WTC11 (cell line): ENCODE measurements around the gene MACO1. TPM values are rescaled to one million over a fixed set of nuclear protein-coding genes. Genes with fewer than 3 reads are reported as not detected.
A peak's percentile ranks its signal among the peaks of the same experiment; 100 is the strongest.

Experiments used
- ATAC-seq: fragments of 200-7000 bp; cut with Tn5 transposase; 2 replicates; pipeline ENCODE4 v1.10.0; 2021; ENCODE audit warnings: mild to moderate bottlenecking, moderate library complexity
- CTCF ChIA-PET: fragments of 300-600 bp; sonication (Branson Sonifier 250); formaldehyde crosslinking; loops from one replicate; lab custom pipeline; 2021; ENCODE audit warnings: antibody characterized with exemption; lab: Charles Lee
- POLR2A ChIA-PET: fragments of 350-600 bp; sonication (Branson Sonifier 250); formaldehyde crosslinking; loops from one replicate; lab custom pipeline; 2021; ENCODE audit warnings: antibody characterized with exemption; lab: Charles Lee
- DNase-seq: peaks from one replicate; pipeline ENCODE4 v3.0.0; 2021; ENCODE audit warnings: low spot score
- H3K27ac Mint-ChIP-seq: 2 replicates; pipeline ENCODE4 v1.8.0; 2021; ENCODE audit warnings: mixed read lengths
- H3K27me3 Mint-ChIP-seq: 2 replicates; pipeline ENCODE4 v1.8.0; 2021; ENCODE audit warnings: low read depth, mild to moderate bottlenecking, moderate library complexity, mixed read lengths
- H3K36me3 Mint-ChIP-seq: 2 replicates; pipeline ENCODE4 v1.8.0; 2021; ENCODE audit warnings: mixed read lengths
- H3K4me1 Mint-ChIP-seq: 2 replicates; pipeline ENCODE4 v1.8.0; 2022; ENCODE audit warnings: mixed read lengths
- H3K4me3 Mint-ChIP-seq: 2 replicates; pipeline ENCODE4 v1.8.0; 2021; ENCODE audit warnings: mild to moderate bottlenecking, moderate library complexity, mixed read lengths
- H3K9me3 Mint-ChIP-seq: 2 replicates; pipeline ENCODE4 v1.8.0; 2021; ENCODE audit warnings: mixed read lengths
- AFF4 ChIP-seq: sonication (generic); formaldehyde crosslinking; IDR thresholded peaks from 2 replicates; pipeline ENCODE4 v1.8.1; 2023; ENCODE audit warnings: mild to moderate bottlenecking, missing genetic modification reagents, borderline replicate concordance
- CTCF ChIP-seq: fragments of 200-600 bp; IDR thresholded peaks from 2 replicates; pipeline ENCODE4 v1.8.0; 2022; ENCODE audit warnings: antibody characterized with exemption
- ELF4 ChIP-seq: sonication (generic); formaldehyde crosslinking; IDR thresholded peaks from 2 replicates; pipeline ENCODE4 v1.8.1; 2022; ENCODE audit warnings: low read depth, mild to moderate bottlenecking, moderate library complexity, missing genetic modification reagents
- ETV6 ChIP-seq: sonication (generic); formaldehyde crosslinking; IDR thresholded peaks from 2 replicates; pipeline ENCODE4 v1.8.1; 2022; ENCODE audit warnings: mild to moderate bottlenecking, missing genetic modification reagents
- FOXP1 ChIP-seq: sonication (generic); formaldehyde crosslinking; IDR thresholded peaks from 2 replicates; pipeline ENCODE4 v1.8.0; 2022; ENCODE audit warnings: missing genetic modification reagents, mild to moderate bottlenecking, moderate library complexity, borderline replicate concordance
- GABPB1 ChIP-seq: sonication (generic); formaldehyde crosslinking; IDR thresholded peaks from 2 replicates; pipeline ENCODE4 v1.8.1; 2023; ENCODE audit warnings: mild to moderate bottlenecking, missing genetic modification reagents
- GRHL2 ChIP-seq: fragments of 250-450 bp; sonication (Bioruptor Pico); IDR thresholded peaks from 2 replicates; pipeline ENCODE4 v1.8.0; 2022; ENCODE audit warnings: mild to moderate bottlenecking, moderate library complexity; ENCODE audit not compliant: insufficient replicate concordance, severe bottlenecking
- JUN ChIP-seq: sonication (generic); formaldehyde crosslinking; IDR thresholded peaks from 2 replicates; pipeline ENCODE4 v1.8.0; 2023; ENCODE audit warnings: mild to moderate bottlenecking, missing genetic modification reagents
- NFYB ChIP-seq: sonication (generic); formaldehyde crosslinking; conservative IDR thresholded peaks from 2 replicates; pipeline ENCODE4 v1.8.0; 2022; ENCODE audit warnings: low read depth, missing genetic modification reagents
- PRDM15 ChIP-seq: sonication (generic); formaldehyde crosslinking; IDR thresholded peaks from 2 replicates; pipeline ENCODE4 v1.8.0; 2022; ENCODE audit warnings: missing genetic modification reagents
- RELA ChIP-seq: sonication (generic); formaldehyde crosslinking; IDR thresholded peaks from 2 replicates; pipeline ENCODE4 v1.8.1; 2022; ENCODE audit warnings: missing genetic modification reagents, mild to moderate bottlenecking, borderline replicate concordance
- SOX15 ChIP-seq: fragments of 250-450 bp; sonication (Bioruptor Pico); IDR thresholded peaks from 2 replicates; pipeline ENCODE4 v1.9.0; 2021; ENCODE audit warnings: mild to moderate bottlenecking
- SP1 ChIP-seq: sonication (generic); formaldehyde crosslinking; conservative IDR thresholded peaks from 2 replicates; pipeline ENCODE4 v1.8.1; 2022; ENCODE audit warnings: missing genetic modification reagents
- TEAD1 ChIP-seq: sonication (generic); formaldehyde crosslinking; IDR thresholded peaks from 2 replicates; pipeline ENCODE4 v1.8.0; 2022; ENCODE audit warnings: mild to moderate bottlenecking, missing genetic modification reagents
- TEAD4 ChIP-seq: sonication (generic); formaldehyde crosslinking; IDR thresholded peaks from 2 replicates; pipeline ENCODE4 v1.8.0; 2022; ENCODE audit warnings: mild to moderate bottlenecking, missing genetic modification reagents
- USF1 ChIP-seq: sonication (generic); formaldehyde crosslinking; IDR thresholded peaks from 2 replicates; pipeline ENCODE4 v1.8.0; 2022; ENCODE audit warnings: mild to moderate bottlenecking, missing genetic modification reagents
- ZNF232 ChIP-seq: sonication (generic); formaldehyde crosslinking; IDR thresholded peaks from 2 replicates; pipeline ENCODE4 v1.8.0; 2022; ENCODE audit warnings: mild to moderate bottlenecking, missing genetic modification reagents
- ZNF416 ChIP-seq: fragments of 250-450 bp; sonication (Bioruptor Pico); IDR thresholded peaks from 2 replicates; pipeline ENCODE4 v1.9.0; 2021; ENCODE audit warnings: mild to moderate bottlenecking, inconsistent platforms
- ZSCAN18 ChIP-seq: fragments of 250-450 bp; sonication (Bioruptor Pico); IDR thresholded peaks from 2 replicates; pipeline ENCODE4 v2.1.2; 2022; ENCODE audit warnings: mild to moderate bottlenecking, moderate library complexity
- total RNA-seq: library from RNA; stranded (reverse); gene quantifications from 3 replicates; pipeline ENCODE4 v1.2.3, GENCODE V29; 2021

The MACO1 gene
- total RNA-seq, 1 experiment from 2014 or later = 9.5 TPM

- Mint-ChIP-seq H3K4me1 (peaks cover 16% of the 10 kb centered on the region), H3K27me3 (peaks cover 16% of the 10 kb centered on the region), H3K4me3 (peak overlapping the region; percentile 74), H3K27ac (no peak overlapping the region), H3K36me3 (no peaks in the 10 kb centered on the region), H3K9me3 (no peaks in the 10 kb centered on the region)
- ChIA-PET CTCF (interaction anchor here (1.5 kb wide), 1 partner anchor 73 kb away, joined by 5 read pairs; no protein-coding TSS in a partner anchor), POLR2A (interaction anchor here (0.6 kb wide), 1 partner anchor 63 kb away, joined by 4 read pairs; no protein-coding TSS in a partner anchor)
- ATAC-seq (no peak), DNase-seq (no peak)
- TF ChIP-seq ELF4 = no peak
- TF ChIP-seq JUN (CRISPR knock-in tag) = no peak
- no peak for TF ChIP-seq USF1 (CRISPR knock-in tag)
- no peak for TF ChIP-seq RELA (CRISPR knock-in tag)
- TF ChIP-seq ZNF416 (CRISPR knock-in tag) = no peak
- no peak for TF ChIP-seq ZNF232
- no peak for TF ChIP-seq FOXP1 (CRISPR knock-in tag)
- TF ChIP-seq GABPB1 (CRISPR knock-in tag) = no peak
- no peak for TF ChIP-seq GRHL2 (CRISPR knock-in tag)
- TF ChIP-seq ZSCAN18 (CRISPR knock-in tag) = no peak
- TF ChIP-seq TEAD1 (CRISPR knock-in tag) = no peak
- no peak for TF ChIP-seq PRDM15 (CRISPR knock-in tag)
- TF ChIP-seq TEAD4 (CRISPR knock-in tag) = no peak
Observed at GRCh38 chr1:25428475-25429166, 2.1 kb upstream of the MACO1 start.

- DNase-seq (peak; percentile 45), ATAC-seq (peak; percentile 1; the same call in 1 of the 2 replicates)
- Mint-ChIP-seq H3K36me3 (no peaks in the 10 kb centered on the region), H3K9me3 (no peaks in the 10 kb centered on the region), H3K4me3 (peak overlapping the region; percentile 90), H3K27ac (no peak overlapping the region), H3K4me1 (peaks cover 16% of the 10 kb centered on the region), H3K27me3 (peaks cover 16% of the 10 kb centered on the region)
- CTCF ChIA-PET = interaction anchor here (0.6 to 1.3 kb wide), 5 partner anchors 50 to 177 kb away, joined by 3 to 5 read pairs (median 4); no protein-coding TSS in a partner anchor
- POLR2A ChIA-PET = no interaction called here
- TF ChIP-seq SP1 (CRISPR knock-in tag) (no peak; the same call in 1 of the 2 replicates), ETV6 (CRISPR knock-in tag) (peak; percentile 21; the same call in 1 of the 2 replicates), NFYB (no peak), CTCF (no peak), SOX15 (CRISPR knock-in tag) (no peak), AFF4 (CRISPR knock-in tag) (no peak)
Observed at GRCh38 chr1:25430967-25431881, 527 bp downstream of the MACO1 start.
